ENCODE results near the gene ZNF256.

DNA sequence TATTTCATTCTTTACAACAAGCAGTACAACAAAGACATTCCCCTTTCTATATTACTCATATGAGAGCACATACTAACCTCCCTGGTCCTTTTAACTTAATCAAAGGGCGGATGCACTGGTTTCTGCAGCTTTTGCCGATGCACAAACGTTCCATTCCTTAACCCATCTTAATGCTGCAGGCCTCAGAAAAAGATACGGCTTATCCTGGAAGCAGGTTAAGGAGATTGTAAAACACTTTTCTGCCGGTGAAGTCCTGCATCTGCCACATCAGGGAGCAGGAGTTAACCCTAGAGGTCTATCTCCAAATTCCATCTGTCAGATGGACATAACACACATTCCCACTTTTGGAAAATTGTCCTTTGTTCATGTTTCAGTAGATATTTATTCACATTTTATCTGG lies 47.2 kb downstream of the ZNF256 start:
- TF ChIP-seq, protein P1, sequence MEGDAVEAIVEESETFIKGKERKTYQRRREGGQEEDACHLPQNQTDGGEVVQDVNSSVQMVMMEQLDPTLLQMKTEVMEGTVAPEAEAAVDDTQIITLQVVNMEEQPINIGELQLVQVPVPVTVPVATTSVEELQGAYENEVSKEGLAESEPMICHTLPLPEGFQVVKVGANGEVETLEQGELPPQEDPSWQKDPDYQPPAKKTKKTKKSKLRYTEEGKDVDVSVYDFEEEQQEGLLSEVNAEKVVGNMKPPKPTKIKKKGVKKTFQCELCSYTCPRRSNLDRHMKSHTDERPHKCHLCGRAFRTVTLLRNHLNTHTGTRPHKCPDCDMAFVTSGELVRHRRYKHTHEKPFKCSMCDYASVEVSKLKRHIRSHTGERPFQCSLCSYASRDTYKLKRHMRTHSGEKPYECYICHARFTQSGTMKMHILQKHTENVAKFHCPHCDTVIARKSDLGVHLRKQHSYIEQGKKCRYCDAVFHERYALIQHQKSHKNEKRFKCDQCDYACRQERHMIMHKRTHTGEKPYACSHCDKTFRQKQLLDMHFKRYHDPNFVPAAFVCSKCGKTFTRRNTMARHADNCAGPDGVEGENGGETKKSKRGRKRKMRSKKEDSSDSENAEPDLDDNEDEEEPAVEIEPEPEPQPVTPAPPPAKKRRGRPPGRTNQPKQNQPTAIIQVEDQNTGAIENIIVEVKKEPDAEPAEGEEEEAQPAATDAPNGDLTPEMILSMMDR (IDR thresholded peaks at IDR 0.05): no peak
- no peak for TF ChIP-seq POLR2A (IDR thresholded peaks at IDR 0.05)
- no peak for TF ChIP-seq EP300 (IDR thresholded peaks at IDR 0.05)
